Spinal cord (tissue), 10 donors: ENCODE results near the gene SH3RF2. TPM values are rescaled to one million over a fixed set of nuclear protein-coding genes. Genes with fewer than 3 reads are reported as not detected.
"Not testable (repeated sequence)": the region's sequence is repeated elsewhere in the genome, so short reads cannot be mapped to it uniquely, and the experiment has no call there.

Experiments used
- DNase-seq, 6 donors: peaks; one replicate each; pipeline versions ENCODE4 v3.0.0 to v3.0.0-alpha.2; 2013 to 2015; ENCODE audit warnings: low spot score in 6 of 6, low read depth in 4 of 6
- H3K27ac ChIP-seq: one replicate; pipeline ENCODE4 v1.5.1; 2013; ENCODE audit warnings: low read depth, low read length, control low read depth
- H3K27me3 ChIP-seq: one replicate; pipeline ENCODE4 v1.6.1; 2013; ENCODE audit warnings: low read length; ENCODE audit not compliant: control insufficient read depth, insufficient read depth
- H3K36me3 ChIP-seq: one replicate; pipeline ENCODE4 v1.6.1; 2013; ENCODE audit warnings: low read length; ENCODE audit not compliant: control insufficient read depth, insufficient read depth
- H3K4me1 ChIP-seq: one replicate; pipeline ENCODE4 v1.6.1; 2013; ENCODE audit warnings: low read length; ENCODE audit not compliant: control insufficient read depth, insufficient read depth
- H3K4me3 ChIP-seq: one replicate; pipeline ENCODE4 v1.5.1; 2013; ENCODE audit warnings: low read depth, low read length, control low read depth
- H3K9me3 ChIP-seq: one replicate; pipeline ENCODE4 v1.6.1; 2013; ENCODE audit warnings: low read length; ENCODE audit not compliant: control insufficient read depth, insufficient read depth
- WGBS: methylation state at CpG from one replicate; pipeline ENCODE4 v1.1.5; 2013; ENCODE audit warnings: missing lambda C conversion rate; ENCODE audit not compliant: insufficient coverage; 5-methylcytosine and 5-hydroxymethylcytosine counted together
- polyA plus RNA-seq, 2 donors: library from polyadenylated mRNA; unstranded; fragments of 120-200 nt; gene quantifications; one replicate each; pipeline ENCODE4 v1.2.1, GENCODE V29; 2013; ENCODE audit not compliant: insufficient read length in 2 of 2
- total RNA-seq, 2 donors: library from RNA; depleted of rRNA in 1 of 2; stranded (reverse); fragments of 120-200 nt in 1 of 2; fragments of >200 nt in 1 of 2; gene quantifications; one replicate each; pipeline versions ENCODE4 v1.2.3 to v1.2.4, GENCODE V29; 2013 to 2014
- donor health status: healthy.

SH3RF2 gene
- total and polyA plus RNA-seq, 4 donors = 0.25 to 0.94 (median 0.34) TPM

- WGBS = no CpG with 5 or more reads among the region's 1 CpG
- Histone ChIP-seq H3K9me3 (no peaks in the 10 kb centered on the region), H3K27ac (no peak overlapping the region), H3K36me3 (no peaks in the 10 kb centered on the region), H3K27me3 (no peaks in the 10 kb centered on the region), H3K4me3 (no peak overlapping the region), H3K4me1 (no peaks in the 10 kb centered on the region)
- no peak for DNase-seq
Observed at GRCh38 chr5:146009020-146009419, 72.6 kb downstream of the SH3RF2 start.

GRCh38 chr5:146010447-146010846, 74.1 kb downstream of the SH3RF2 start:
- not testable (repeated sequence) for DNase-seq, H3K4me3 ChIP-seq, H3K4me1 ChIP-seq, H3K9me3 ChIP-seq, H3K27ac ChIP-seq, H3K36me3 ChIP-seq, H3K27me3 ChIP-seq
- no CpG with 5 or more reads among the region's 5 CpGs for WGBS

DNA sequence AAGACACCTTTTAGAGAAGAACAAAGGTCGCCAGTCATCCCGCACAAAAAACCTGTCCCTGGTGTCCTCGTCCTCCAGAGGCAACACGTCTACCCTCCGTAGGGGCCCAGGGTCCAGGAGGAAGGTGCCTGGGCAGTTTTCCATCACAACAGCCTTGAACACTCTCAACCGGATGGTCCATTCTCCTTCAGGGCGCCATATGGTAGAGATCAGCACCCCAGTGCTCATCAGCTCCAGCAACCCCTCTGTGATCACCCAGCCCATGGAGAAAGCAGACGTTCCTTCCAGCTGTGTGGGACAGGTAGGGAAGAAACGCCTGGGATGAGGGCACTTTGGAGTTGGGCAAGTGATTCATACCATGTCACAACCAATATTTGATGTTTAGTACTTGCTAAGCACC, 77.4 kb downstream of the SH3RF2 start:
- Histone ChIP-seq H3K9me3 (no peaks in the 10 kb centered on the region), H3K4me3 (no peak overlapping the region), H3K27ac (no peak overlapping the region), H3K4me1 (no peaks in the 10 kb centered on the region), H3K36me3 (no peaks in the 10 kb centered on the region), H3K27me3 (no peaks in the 10 kb centered on the region)
- no peak for DNase-seq
- WGBS = 72% methylated on average over 6 of the region's 9 CpGs

GRCh38 chr5:146015001-146015400, 78.6 kb downstream of the SH3RF2 start:
- Histone ChIP-seq H3K27ac (no peak overlapping the region), H3K9me3 (no peaks in the 10 kb centered on the region), H3K27me3 (no peaks in the 10 kb centered on the region), H3K36me3 (no peaks in the 10 kb centered on the region), H3K4me3 (no peak overlapping the region), H3K4me1 (no peaks in the 10 kb centered on the region)
- no peak for DNase-seq
- 83% methylated on average over 1 of the region's 1 CpG for WGBS

DNA sequence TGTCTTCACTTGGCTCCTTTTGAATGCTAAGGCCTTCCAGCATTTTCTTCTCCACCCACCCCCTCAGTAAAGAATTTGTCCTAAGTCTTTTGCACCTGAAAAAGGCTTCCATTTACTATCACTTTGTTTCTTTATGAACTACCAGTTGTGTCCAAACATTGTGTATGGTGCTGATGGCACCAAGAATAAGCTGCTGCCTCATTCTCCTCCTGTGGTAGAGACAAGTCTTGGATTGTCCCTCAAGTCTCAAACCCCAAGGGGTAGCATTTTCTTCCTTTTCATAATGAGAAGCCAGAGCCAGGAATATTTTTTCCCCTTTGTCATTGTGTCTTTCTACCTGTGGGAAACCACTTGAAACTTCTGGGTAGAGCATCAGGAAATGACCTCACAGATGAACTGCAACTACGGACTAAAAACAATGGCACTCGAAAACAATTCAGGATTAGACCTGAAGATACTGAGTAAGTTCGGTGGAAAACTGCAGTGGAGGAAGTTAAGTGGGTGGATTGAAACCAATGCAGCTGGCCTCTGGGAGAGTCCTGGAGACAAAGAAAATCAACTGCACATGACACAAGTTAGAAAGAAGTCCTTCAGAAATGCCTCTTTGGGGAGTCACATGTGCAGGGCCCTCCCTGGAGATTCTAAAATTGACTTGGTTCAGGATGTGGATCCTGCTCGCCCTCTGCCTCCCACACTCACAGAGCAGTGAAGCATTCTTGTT, 80.5 kb downstream of the SH3RF2 start:
- Histone ChIP-seq H3K27ac (no peak overlapping the region), H3K36me3 (no peaks in the 10 kb centered on the region), H3K27me3 (no peaks in the 10 kb centered on the region), H3K9me3 (no peaks in the 10 kb centered on the region), H3K4me3 (no peak overlapping the region), H3K4me1 (no peaks in the 10 kb centered on the region)
- WGBS = 95% methylated on average over 4 of the region's 4 CpGs
- no peak for DNase-seq

DNA sequence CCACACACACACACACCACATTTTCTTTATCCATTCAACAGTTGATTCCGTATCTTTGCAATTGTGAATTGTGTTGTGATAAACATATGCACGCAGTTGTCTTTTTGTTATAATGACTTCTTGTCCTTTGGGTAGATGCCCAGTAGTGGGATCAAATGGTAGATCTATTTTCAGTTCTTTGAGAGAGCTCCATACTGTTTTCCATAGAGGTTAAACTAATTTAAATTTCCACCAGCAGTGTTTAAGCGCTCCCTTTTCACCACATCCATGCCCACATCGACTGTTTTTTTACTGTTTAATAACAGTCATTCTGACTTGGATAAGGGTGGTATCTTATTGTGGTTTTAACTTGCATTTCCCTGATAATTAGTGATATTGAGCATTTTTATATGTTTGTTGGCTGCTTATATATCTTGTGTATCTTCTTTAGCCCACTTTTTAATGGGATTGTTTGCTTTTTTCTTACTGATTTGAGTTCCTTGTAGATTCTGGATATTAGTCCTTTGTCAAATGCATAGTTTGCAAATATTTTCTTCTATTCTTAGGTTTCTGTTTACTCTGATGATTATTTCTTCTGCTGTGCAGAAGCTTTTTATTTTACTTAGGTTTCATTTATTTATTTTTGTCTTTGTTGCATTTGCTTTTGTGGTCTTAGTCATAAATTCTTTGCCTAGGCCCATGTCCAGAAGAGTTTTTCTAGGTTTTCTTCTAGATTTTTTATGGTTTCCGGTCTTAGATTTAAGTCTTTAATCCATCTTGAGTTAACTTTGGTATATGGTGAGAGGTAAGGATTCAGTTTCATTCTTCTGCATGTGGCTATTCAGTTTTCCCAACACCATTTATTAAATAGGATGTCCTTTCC, 82.4 kb downstream of the SH3RF2 start:
- no peak overlapping the region for H3K4me3 ChIP-seq
- H3K4me1 ChIP-seq = no peaks in the 10 kb centered on the region

DNA sequence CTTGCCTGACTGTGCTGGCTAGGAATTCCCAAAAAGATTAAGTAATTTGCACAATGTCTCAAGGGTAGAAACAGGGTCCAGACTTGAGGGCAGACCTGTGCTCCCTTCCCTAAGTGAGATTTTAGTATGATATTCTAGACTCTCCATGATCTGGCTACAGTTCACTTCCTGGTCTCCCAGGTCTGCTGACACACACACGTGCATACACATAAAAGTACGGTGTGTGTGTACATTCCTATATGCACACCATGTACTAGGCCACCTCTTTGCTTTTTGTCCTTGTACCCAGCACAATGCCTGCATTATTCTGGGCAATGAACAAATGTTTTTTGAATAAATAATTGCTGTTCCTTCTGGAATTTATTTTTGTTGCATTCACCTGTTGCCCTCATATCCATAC, 83.7 kb downstream of the SH3RF2 start:
- H3K27ac ChIP-seq = no peak overlapping the region
- WGBS = no CpG with 5 or more reads among the region's 2 CpGs
- H3K27me3 ChIP-seq = no peaks in the 10 kb centered on the region
- no peaks in the 10 kb centered on the region for H3K36me3 ChIP-seq
- H3K9me3 ChIP-seq = no peaks in the 10 kb centered on the region
- no peak for DNase-seq
- no peak overlapping the region for H3K4me3 ChIP-seq
- H3K4me1 ChIP-seq = peaks cover 2% of the 10 kb centered on the region

More for the DNA sequence above, 82.4 kb downstream of the SH3RF2 start:
- H3K36me3 ChIP-seq = no peaks in the 10 kb centered on the region
- 100% methylated on average over 1 of the region's 5 CpGs for WGBS
- no peak for DNase-seq
- H3K9me3 ChIP-seq = no peaks in the 10 kb centered on the region
- H3K27me3 ChIP-seq = no peaks in the 10 kb centered on the region
- no peak overlapping the region for H3K27ac ChIP-seq

- H3K27me3 ChIP-seq = no peaks in the 10 kb centered on the region
- H3K9me3 ChIP-seq = no peaks in the 10 kb centered on the region
- no peak for DNase-seq
- H3K36me3 ChIP-seq = no peaks in the 10 kb centered on the region
- no peak overlapping the region for H3K27ac ChIP-seq
- no CpG with 5 or more reads among the region's 3 CpGs for WGBS
- no peak overlapping the region for H3K4me3 ChIP-seq
- H3K4me1 ChIP-seq = peaks cover 4% of the 10 kb centered on the region
Observed at GRCh38 chr5:146024034-146024433, 87.7 kb downstream of the SH3RF2 start.

- WGBS = 29% methylated on average over 3 of the region's 4 CpGs
- no peaks in the 10 kb centered on the region for H3K36me3 ChIP-seq
Observed at GRCh38 chr5:146025114-146025680, 88.8 kb downstream of the SH3RF2 start.

More at GRCh38 chr5:146025114-146025680, 88.8 kb downstream of the SH3RF2 start:
- H3K4me1 ChIP-seq = peaks cover 4% of the 10 kb centered on the region
- H3K27me3 ChIP-seq = no peaks in the 10 kb centered on the region
- no peaks in the 10 kb centered on the region for H3K9me3 ChIP-seq
- DNase-seq = no peak
- H3K27ac ChIP-seq = no peak overlapping the region
- no peak overlapping the region for H3K4me3 ChIP-seq
